Measurements from ENCODE around the gene ACADVL.
A peak's percentile ranks its signal among the peaks of the same experiment; 100 is the strongest.

Gene ACADVL

GRCh38 chr17:7234083-7234951, 14.6 kb downstream of the ACADVL start, which contains the start of gene DVL2:
DVL2 (minus strand) TSS chr17:7234517; CDS start chr17:7234262, 255 bp downstream.
- TF ChIP-seq, protein P1, sequence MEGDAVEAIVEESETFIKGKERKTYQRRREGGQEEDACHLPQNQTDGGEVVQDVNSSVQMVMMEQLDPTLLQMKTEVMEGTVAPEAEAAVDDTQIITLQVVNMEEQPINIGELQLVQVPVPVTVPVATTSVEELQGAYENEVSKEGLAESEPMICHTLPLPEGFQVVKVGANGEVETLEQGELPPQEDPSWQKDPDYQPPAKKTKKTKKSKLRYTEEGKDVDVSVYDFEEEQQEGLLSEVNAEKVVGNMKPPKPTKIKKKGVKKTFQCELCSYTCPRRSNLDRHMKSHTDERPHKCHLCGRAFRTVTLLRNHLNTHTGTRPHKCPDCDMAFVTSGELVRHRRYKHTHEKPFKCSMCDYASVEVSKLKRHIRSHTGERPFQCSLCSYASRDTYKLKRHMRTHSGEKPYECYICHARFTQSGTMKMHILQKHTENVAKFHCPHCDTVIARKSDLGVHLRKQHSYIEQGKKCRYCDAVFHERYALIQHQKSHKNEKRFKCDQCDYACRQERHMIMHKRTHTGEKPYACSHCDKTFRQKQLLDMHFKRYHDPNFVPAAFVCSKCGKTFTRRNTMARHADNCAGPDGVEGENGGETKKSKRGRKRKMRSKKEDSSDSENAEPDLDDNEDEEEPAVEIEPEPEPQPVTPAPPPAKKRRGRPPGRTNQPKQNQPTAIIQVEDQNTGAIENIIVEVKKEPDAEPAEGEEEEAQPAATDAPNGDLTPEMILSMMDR (IDR thresholded peaks at IDR 0.05), result no peak
- no peak for TF ChIP-seq ZFX (IDR thresholded peaks at IDR 0.05; ENCODE audit: borderline replicate concordance)

GRCh38 chr17:7235693-7236665, 16.2 kb downstream of the ACADVL start:
- peak overlapping the region; percentile 98 for H3K27ac ChIP-seq
- no peak for TF ChIP-seq ZFX (IDR thresholded peaks at IDR 0.05; ENCODE audit: borderline replicate concordance)
- TF ChIP-seq, protein P1 (IDR thresholded peaks at IDR 0.05), result no peak

More at GRCh38 chr17:7234083-7234951, 14.6 kb downstream of the ACADVL start, which contains the start of gene DVL2:
- H3K27ac ChIP-seq, result peak within 1 kb of the TSS; percentile 98

- peak overlapping the region; percentile 98 for H3K27ac ChIP-seq
- TF ChIP-seq ZFX (IDR thresholded peaks at IDR 0.05; ENCODE audit: borderline replicate concordance), result no peak
- TF ChIP-seq, protein P1 (IDR thresholded peaks at IDR 0.05), result no peak
These were observed 17.1 kb downstream of the ACADVL start for GRCh38 chr17:7236808-7237207.

GRCh38 chr17:7237266-7237760, 17.6 kb downstream of the ACADVL start:
- TF ChIP-seq ZFX (IDR thresholded peaks at IDR 0.05; ENCODE audit: borderline replicate concordance), result no peak
- TF ChIP-seq, protein P1 (IDR thresholded peaks at IDR 0.05), result no peak
- peak overlapping the region; percentile 98 for H3K27ac ChIP-seq

GRCh38 chr17:7237761-7238419, 18.2 kb downstream of the ACADVL start:
- no peak for TF ChIP-seq ZFX (IDR thresholded peaks at IDR 0.05; ENCODE audit: borderline replicate concordance)
- TF ChIP-seq, protein P1 (IDR thresholded peaks at IDR 0.05), result no peak
- H3K27ac ChIP-seq, result peak overlapping the region; percentile 98

- no peak for TF ChIP-seq ZFX (IDR thresholded peaks at IDR 0.05; ENCODE audit: borderline replicate concordance)
- TF ChIP-seq, protein P1 (IDR thresholded peaks at IDR 0.05), result no peak
- peak overlapping the region; percentile 98 for H3K27ac ChIP-seq
These were observed 18.8 kb downstream of the ACADVL start for GRCh38 chr17:7238420-7239090.
